Peyer's patch (tissue), 4 donors: Measurements from ENCODE around the gene NUP98.

ENCODE experiments used
- POLR2A ChIP-seq, 2 donors: fragments of 450-650 bp; IDR thresholded peaks; one replicate each; pipeline ENCODE4 v1.5.1; 2017; ENCODE audit warnings: antibody characterized with exemption in 2 of 2, mild to moderate bottlenecking in 2 of 2, moderate library complexity in 2 of 2
- TF ChIP-seq, protein P1 (sequence below), 6 experiments: fragments of 450-650 bp in 4 of 6; fragments of 200-600 bp in 2 of 6; sonication (generic) in 1 of 6; IDR thresholded peaks; one replicate each; pipeline ENCODE4 v1.5.1; 2017 to 2019; ENCODE audit warnings: antibody characterized with exemption in 6 of 6, mild to moderate bottlenecking in 3 of 6, moderate library complexity in 1 of 6

DNA sequence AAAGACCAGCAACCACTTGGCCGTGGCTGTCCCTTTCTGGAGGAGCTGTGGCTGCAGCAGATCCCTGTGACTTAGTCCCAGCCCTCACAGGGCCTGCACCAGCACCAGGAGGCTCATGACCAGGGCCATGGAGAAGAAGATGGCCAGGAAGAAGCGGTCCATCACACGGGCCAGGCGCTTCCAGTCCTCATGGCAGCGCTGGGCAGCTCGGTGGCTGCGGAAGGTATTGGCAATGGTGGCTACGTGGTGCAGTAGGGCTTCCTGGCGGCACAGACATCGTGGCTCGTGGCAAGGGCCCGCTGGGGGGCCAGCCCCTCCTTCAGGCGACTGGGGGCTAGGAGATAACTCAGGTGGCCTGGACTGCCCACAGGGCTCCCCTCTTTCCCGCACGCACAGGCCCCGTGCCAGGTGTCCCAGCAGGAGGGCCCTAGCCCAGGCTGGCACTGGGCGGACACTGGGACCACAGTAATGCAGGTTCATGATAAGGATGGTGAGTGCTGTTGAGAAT is 131.3 kb downstream of the NUP98 start:
- TF ChIP-seq POLR2A (IDR thresholded peaks at IDR 0.05): no peak
- TF ChIP-seq, protein P1, sequence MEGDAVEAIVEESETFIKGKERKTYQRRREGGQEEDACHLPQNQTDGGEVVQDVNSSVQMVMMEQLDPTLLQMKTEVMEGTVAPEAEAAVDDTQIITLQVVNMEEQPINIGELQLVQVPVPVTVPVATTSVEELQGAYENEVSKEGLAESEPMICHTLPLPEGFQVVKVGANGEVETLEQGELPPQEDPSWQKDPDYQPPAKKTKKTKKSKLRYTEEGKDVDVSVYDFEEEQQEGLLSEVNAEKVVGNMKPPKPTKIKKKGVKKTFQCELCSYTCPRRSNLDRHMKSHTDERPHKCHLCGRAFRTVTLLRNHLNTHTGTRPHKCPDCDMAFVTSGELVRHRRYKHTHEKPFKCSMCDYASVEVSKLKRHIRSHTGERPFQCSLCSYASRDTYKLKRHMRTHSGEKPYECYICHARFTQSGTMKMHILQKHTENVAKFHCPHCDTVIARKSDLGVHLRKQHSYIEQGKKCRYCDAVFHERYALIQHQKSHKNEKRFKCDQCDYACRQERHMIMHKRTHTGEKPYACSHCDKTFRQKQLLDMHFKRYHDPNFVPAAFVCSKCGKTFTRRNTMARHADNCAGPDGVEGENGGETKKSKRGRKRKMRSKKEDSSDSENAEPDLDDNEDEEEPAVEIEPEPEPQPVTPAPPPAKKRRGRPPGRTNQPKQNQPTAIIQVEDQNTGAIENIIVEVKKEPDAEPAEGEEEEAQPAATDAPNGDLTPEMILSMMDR (IDR thresholded peaks at IDR 0.05): no peak
